Esophagus muscularis mucosa (tissue), 4 donors: ENCODE results near the gene TM4SF1. TPM values are rescaled to one million over a fixed set of nuclear protein-coding genes. Genes with fewer than 3 reads are reported as not detected.
A peak's percentile ranks its signal among the peaks of the same experiment; 100 is the strongest.

ENCODE experiments used
- DNase-seq: peaks from one replicate; pipeline ENCODE4 v3.0.0-alpha.2; 2017; ENCODE audit errors: extremely low spot score
- H3K27ac ChIP-seq, 4 donors: fragments of 200-600 bp; sonication (generic); replicated peaks in 1 of 4; 1 replicate in 3 of 4; 2 replicates in 1 of 4; pipeline ENCODE4 v1.5.1; 2016 to 2019; ENCODE audit warnings: mild to moderate bottlenecking in 1 of 4
- H3K27me3 ChIP-seq, 4 donors: fragments of 200-600 bp; sonication (generic); one replicate each; pipeline versions ENCODE4 v1.5.1 to v1.6.0; 2016 to 2019
- H3K36me3 ChIP-seq, 4 donors: fragments of 200-600 bp; sonication (generic); one replicate each; pipeline ENCODE4 v1.5.1; 2016 to 2019
- H3K4me1 ChIP-seq, 4 donors: fragments of 200-600 bp; sonication (generic); one replicate each; pipeline ENCODE4 v1.5.1; 2016 to 2019
- H3K4me3 ChIP-seq, 4 donors: fragments of 200-600 bp; sonication (generic); 1 replicate in 2 of 4; 2 replicates in 2 of 4; pipeline ENCODE4 v1.5.1; 2016 to 2019; ENCODE audit warnings: mild to moderate bottlenecking in 4 of 4, moderate library complexity in 1 of 4
- H3K9me3 ChIP-seq, 4 donors: fragments of 200-600 bp; sonication (generic); 1 replicate in 3 of 4; 2 replicates in 1 of 4; pipeline ENCODE4 v1.5.1; 2016 to 2019
- EP300 ChIP-seq: sonication (generic); formaldehyde crosslinking; IDR thresholded peaks from one replicate; pipeline ENCODE4 v1.6.1; 2017; ENCODE audit warnings: antibody characterized with exemption
- POLR2A ChIP-seq: fragments of 450-650 bp; IDR thresholded peaks from one replicate; pipeline ENCODE4 v1.6.1; 2017; ENCODE audit warnings: antibody characterized with exemption, moderate library complexity, mild to moderate bottlenecking, low read depth
- POLR2AphosphoS5 ChIP-seq, 2 donors: sonication (generic); formaldehyde crosslinking; IDR thresholded peaks; one replicate each; pipeline ENCODE4 v1.6.1; 2017; ENCODE audit warnings: antibody characterized with exemption in 2 of 2
- WGBS: methylation state at CpG from one replicate; pipeline ENCODE4 v1.1.5; 2018; 5-methylcytosine and 5-hydroxymethylcytosine counted together
- intact Hi-C: fragments of 100-400 bp; cut with DNase I; formaldehyde crosslinking; loops from one replicate; pipeline ENCODE4 v1.15.1; 2023
- total RNA-seq, 4 donors: library from RNA; depleted of rRNA; stranded (reverse); fragments of >200 nt; gene quantifications; one replicate each; pipeline versions ENCODE4 v1.1.0 to v1.2.1, GENCODE V29; 2016
- TF ChIP-seq, protein P1 (sequence below), 3 experiments: fragments of 200-600 bp in 2 of 3; fragments of 450-650 bp in 1 of 3; sonication (generic) in 2 of 3; IDR thresholded peaks; one replicate each; pipeline ENCODE4 v1.5.1; 2017 to 2019; ENCODE audit warnings: antibody characterized with exemption in 3 of 3, mild to moderate bottlenecking in 2 of 3, moderate library complexity in 1 of 3

TM4SF1 gene
- total RNA-seq, 4 donors from 2014 or later: 28.7 to 151 (median 77.7) TPM

DNA sequence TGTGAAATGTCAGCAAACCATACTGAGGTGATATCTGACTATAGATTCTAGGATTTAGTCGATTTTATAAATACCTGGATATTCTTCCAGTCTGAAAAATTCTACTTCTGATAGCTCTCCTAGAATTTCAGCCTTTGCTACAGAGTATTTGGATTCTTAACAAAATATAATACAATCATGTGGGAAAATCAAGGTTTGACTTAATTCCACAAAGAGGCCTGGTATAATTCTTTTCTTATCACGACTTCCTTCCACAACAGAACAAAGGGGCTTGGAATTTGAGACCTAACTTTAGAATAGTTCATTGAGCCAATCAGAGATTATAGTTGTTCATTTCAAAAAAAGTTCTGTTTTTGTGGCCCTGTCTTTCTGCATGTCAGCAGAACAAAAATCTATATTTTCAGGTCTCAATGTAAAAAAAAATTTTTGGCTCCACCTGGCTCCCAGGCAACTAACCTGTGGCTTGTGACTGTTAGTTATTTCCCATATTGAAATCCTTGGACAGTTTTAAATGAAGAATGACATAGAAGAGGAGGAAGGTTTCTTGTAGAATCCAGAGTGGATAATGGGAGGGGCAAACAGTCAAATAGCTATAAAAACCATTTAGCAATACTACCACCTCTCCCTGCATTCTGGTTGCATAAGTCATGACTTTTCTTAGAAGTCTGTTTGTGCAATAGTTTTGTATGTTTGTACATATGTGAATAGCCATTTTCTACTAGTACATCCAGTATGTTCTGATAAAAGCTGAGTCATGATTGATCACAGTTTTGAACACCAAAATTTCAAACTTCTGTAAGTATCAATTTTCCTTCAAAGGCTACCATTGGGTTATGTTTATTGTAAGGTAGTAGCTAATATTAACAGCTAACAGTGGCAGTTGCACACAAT is 4.0 kb downstream of the TM4SF1 start:
- Histone ChIP-seq H3K27ac (peak overlapping the region in 3 of 4 donors; percentile 9 to 35 (median 33)), H3K36me3 (peaks cover 0 to 60% (median 0%) of the 10 kb centered on the region in 4 donors), H3K9me3 (no peaks in the 10 kb centered on the region), H3K4me1 (peaks cover 19 to 47% (median 41%) of the 10 kb centered on the region in 4 donors), H3K4me3 (peak overlapping the region in 2 of 4 donors; percentile 3 to 27), H3K27me3 (no peaks in the 10 kb centered on the region)
- no peak for DNase-seq
- TF ChIP-seq POLR2A: no peak
- TF ChIP-seq POLR2AphosphoS5 (IDR thresholded peaks at IDR 0.05): no peak
- TF ChIP-seq, protein P1, sequence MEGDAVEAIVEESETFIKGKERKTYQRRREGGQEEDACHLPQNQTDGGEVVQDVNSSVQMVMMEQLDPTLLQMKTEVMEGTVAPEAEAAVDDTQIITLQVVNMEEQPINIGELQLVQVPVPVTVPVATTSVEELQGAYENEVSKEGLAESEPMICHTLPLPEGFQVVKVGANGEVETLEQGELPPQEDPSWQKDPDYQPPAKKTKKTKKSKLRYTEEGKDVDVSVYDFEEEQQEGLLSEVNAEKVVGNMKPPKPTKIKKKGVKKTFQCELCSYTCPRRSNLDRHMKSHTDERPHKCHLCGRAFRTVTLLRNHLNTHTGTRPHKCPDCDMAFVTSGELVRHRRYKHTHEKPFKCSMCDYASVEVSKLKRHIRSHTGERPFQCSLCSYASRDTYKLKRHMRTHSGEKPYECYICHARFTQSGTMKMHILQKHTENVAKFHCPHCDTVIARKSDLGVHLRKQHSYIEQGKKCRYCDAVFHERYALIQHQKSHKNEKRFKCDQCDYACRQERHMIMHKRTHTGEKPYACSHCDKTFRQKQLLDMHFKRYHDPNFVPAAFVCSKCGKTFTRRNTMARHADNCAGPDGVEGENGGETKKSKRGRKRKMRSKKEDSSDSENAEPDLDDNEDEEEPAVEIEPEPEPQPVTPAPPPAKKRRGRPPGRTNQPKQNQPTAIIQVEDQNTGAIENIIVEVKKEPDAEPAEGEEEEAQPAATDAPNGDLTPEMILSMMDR (IDR thresholded peaks at IDR 0.05): no peak
- no peak for TF ChIP-seq EP300
- WGBS: 57% methylated on average over 2 of the region's 2 CpGs
- intact Hi-C loops: no loop called here

DNA sequence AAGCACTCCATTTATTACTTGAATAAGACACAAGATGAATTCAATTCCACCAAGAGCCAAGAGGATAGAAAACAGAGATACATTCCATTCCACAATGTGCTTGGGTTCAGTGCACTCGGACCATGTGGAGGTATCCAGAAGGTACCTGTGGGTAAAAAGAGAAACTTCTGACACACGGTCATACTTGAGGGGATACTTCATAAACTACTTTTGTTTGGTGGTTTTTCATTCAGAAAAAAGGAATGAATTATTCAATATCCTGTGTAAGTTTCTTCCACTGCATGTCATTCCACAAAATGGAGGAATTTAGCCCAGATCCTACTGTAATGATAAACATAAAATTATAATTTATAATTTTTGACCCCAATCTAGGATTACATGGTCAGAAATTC is 5.7 kb downstream of the TM4SF1 start:
- no peak overlapping the region for H3K4me3 ChIP-seq
- no peak for DNase-seq
- H3K36me3 ChIP-seq: peaks cover 0 to 64% (median 0%) of the 10 kb centered on the region in 4 donors
- H3K27me3 ChIP-seq: no peaks in the 10 kb centered on the region
- H3K27ac ChIP-seq: peak overlapping the region; percentile 24 to 68 (median 47)
- H3K9me3 ChIP-seq: no peaks in the 10 kb centered on the region
- intact Hi-C loops: no loop called here
- WGBS: 73% methylated on average over 2 of the region's 2 CpGs
- peaks cover 14 to 39% (median 28%) of the 10 kb centered on the region in 4 donors for H3K4me1 ChIP-seq
- no peak for TF ChIP-seq EP300
- TF ChIP-seq POLR2AphosphoS5 (IDR thresholded peaks at IDR 0.05): no peak
- TF ChIP-seq, protein P1 (IDR thresholded peaks at IDR 0.05): no peak
- no peak for TF ChIP-seq POLR2A

DNA sequence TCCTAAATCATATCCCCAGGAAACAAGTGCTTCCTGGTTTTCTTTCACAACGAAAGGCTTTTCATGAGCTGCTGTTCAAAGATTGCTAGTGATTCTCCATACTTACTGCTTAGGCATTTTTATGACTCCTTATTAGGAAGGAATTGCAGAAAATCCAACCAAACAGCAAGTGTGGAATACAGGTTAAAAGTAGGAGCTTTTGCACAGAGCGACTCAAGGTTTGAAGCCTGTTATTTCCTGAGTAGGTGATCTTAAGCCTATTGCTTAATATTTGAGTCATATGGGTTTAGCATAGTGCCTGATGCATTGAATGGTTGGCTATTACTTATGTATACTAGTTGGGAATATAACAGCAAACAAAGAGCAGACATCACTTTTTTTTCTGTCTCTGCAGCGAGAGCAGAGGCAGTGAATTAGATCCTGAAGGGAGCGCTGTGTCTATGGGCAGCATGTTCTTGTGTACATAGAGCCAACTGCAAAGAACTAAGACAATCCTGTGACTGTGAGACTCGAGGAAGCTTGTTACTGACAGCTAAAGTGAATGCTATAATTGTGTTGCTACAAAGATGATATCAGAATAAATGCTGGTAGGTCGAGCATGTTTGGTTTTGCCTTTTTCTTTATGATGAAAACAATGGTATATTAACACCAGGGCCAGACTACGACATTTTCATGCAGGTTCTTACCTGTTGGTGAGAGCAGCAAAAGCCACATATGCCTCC is 6.3 kb downstream of the TM4SF1 start:
- TF ChIP-seq EP300: no peak
- TF ChIP-seq POLR2A: no peak
- TF ChIP-seq, protein P1 (IDR thresholded peaks at IDR 0.05): no peak
- TF ChIP-seq POLR2AphosphoS5 (IDR thresholded peaks at IDR 0.05): peak in 1 of 2 donors; percentile 55
- H3K36me3 ChIP-seq: peaks cover 0 to 64% (median 0%) of the 10 kb centered on the region in 4 donors
- no peak for DNase-seq
- intact Hi-C loops: no loop called here
- no peak overlapping the region for H3K4me3 ChIP-seq
- H3K4me1 ChIP-seq: peaks cover 14 to 34% (median 27%) of the 10 kb centered on the region in 4 donors
- H3K9me3 ChIP-seq: no peaks in the 10 kb centered on the region
- H3K27ac ChIP-seq: peak overlapping the region; percentile 24 to 68 (median 58)
- WGBS: 55% methylated on average over 7 of the region's 7 CpGs
- no peaks in the 10 kb centered on the region for H3K27me3 ChIP-seq

DNA sequence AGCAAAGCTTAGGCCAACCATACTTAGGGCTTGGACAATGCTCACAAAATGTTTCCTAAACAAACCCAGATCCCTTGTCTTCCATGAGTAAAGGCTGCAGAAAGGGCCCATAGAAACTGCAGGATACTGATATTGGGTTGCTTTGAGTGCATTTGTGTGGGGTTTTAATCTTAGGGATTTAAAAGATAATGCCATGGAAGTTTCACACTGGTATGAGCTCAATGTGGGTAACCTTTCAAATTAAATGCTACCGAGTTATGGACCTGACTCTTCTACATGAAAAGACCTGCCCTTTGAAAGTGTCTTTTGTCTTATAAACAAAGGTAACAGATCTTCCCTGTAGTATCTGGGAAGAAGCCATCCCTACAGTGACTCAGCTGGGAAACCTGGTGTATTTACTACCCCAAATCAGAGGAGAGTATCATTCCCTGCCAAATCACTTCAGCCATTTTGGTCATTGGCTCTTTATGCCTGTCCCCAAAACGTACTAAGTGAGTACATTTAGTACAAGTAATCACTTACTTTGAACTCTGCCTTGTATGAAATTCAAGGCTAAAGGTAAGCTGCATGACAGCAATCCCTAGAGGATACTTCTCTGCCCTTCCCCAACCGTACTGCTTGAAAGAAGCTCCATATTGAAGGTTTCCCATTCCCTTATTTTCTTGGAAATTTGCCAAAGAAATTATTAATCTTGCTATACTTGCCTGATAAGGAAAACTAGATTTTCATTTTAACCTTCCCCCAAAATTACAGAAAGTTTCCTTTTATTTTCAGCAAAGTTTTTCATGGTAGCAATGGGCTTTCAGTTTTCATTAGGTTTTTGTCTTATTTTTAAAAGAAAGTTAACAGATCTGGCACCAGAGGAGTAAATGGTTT is 7.2 kb downstream of the TM4SF1 start:
- 55% methylated on average over 3 of the region's 3 CpGs for WGBS
- Histone ChIP-seq H3K27me3 (no peaks in the 10 kb centered on the region), H3K4me3 (no peak overlapping the region), H3K4me1 (peaks cover 14 to 34% (median 27%) of the 10 kb centered on the region in 4 donors), H3K36me3 (peaks cover 0 to 60% (median 0%) of the 10 kb centered on the region in 4 donors), H3K27ac (peak overlapping the region; percentile 24 to 68 (median 58)), H3K9me3 (no peaks in the 10 kb centered on the region)
- intact Hi-C loops: no loop called here
- DNase-seq: no peak
- TF ChIP-seq POLR2AphosphoS5 (IDR thresholded peaks at IDR 0.05) (no peak), POLR2A (no peak), EP300 (no peak)
- TF ChIP-seq, protein P1 (IDR thresholded peaks at IDR 0.05): no peak
